GM18526 (cell line): ENCODE data around the gene IRGC.
A peak's percentile ranks its signal among the peaks of the same experiment; 100 is the strongest.

Experiments used
- POLR2A ChIP-seq: IDR thresholded peaks from 3 replicates; pipeline ENCODE4 v1.6.1; 2011; ENCODE audit not compliant: insufficient read length; ENCODE audit errors: extremely low read depth

Gene IRGC

GRCh38 chr19:43759515-43759914 is 43.6 kb downstream of the IRGC start:
- TF ChIP-seq POLR2A, result peak; percentile 1

DNA sequence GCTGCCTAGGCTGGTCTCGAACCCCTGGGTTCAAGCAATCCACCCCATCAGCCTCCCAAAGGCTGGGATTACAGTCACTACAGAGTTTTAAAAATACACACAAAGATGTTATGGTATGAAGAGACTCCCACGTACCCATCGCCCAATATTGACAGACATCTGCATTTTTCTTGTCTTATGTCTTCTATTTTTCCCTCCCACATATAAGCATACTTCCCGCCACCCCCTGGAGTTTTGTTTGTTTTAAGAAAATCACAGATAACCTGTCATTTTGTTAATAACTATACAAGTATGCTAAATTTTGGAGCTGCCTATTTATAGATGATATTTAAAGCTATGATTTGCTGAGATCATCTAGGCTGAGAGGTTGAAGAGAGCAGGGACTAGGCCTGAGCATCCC is 45.1 kb downstream of the IRGC start:
- no peak for TF ChIP-seq POLR2A

GRCh38 chr19:43762814-43763213 is 46.9 kb downstream of the IRGC start:
- no peak for TF ChIP-seq POLR2A

DNA sequence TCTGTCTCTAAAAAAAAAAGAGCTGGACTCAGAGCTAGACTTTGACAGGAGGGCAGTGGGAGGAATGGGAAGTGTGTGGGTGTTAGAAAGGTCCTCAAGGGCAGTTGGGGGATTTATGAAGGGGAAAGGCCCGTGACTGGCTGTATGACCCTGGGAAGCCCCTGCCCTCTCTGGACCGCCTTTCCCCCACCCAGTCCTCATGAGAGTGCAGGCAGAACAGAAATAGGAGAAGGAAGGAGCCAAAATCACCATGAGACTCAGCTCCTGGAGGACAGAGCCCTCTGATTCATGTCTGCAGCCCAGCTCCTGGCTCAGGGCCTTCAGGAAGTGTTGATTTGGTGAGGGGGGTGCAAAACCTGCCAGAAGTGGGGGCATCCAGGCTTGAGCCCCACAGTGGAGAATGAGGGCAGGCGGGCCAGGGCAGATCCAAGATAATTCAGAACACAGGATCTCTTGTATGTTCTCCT is 47.6 kb downstream of the IRGC start:
- TF ChIP-seq POLR2A, result peak; percentile 28

GRCh38 chr19:43765109-43765876 is 49.4 kb downstream of the IRGC start:
- TF ChIP-seq POLR2A, result no peak

DNA sequence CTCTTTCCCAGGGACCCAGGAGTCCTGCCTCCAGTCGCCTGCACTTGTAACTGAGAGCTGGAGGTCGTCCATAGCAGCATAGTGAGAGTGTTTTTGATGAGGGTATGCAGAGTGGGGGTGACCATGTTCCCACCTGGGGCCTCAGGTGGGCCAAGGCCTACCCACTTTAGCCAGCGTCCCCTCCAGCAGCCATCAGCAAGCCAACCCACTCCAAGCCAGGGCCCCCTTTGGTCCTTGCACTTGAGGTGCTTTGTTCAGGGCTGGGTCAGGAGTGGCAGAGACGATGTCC is 50.8 kb downstream of the IRGC start:
- no peak for TF ChIP-seq POLR2A

DNA sequence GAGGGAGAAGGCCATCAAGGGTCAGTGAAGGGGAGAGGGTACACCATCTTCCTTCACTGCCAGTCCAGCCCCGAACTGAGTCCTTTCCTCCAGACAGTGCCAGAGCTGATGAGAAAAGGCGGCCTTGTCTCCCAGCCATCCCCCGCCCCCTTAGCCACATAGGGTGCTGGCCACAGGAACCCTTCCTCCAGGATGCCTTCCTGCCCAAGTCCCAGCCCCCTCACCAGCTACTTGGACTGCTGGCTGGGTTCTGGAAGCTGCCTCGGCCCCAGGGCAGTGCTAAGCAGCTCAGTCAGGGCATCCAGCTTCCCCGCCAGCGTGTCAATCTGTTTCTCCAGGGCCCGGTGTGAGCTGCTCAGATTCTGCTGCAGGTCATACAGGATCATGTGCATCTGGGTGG is 51.4 kb downstream of the IRGC start:
- no peak for TF ChIP-seq POLR2A

DNA sequence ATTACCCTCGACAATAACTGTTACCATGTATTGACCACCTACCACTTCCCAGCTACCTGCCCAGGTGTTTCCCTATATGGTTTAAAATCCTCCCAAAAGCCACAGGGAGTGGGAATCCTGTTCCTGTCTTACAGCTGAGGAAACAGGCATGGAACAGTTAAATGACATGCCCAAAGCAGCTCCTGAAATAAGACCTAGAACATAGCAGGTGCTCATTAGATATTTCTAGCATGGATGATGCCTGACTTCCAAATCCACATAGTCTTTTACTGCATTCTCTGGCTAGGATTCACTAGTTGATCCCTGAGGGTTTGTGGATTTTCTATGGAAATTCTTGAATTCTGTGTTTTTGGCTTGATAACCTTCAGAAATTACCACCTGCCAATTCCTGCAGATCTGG is 51.9 kb downstream of the IRGC start:
- TF ChIP-seq POLR2A, result no peak

GRCh38 chr19:43768273-43769050 is 52.6 kb downstream of the IRGC start:
- TF ChIP-seq POLR2A, result no peak

DNA sequence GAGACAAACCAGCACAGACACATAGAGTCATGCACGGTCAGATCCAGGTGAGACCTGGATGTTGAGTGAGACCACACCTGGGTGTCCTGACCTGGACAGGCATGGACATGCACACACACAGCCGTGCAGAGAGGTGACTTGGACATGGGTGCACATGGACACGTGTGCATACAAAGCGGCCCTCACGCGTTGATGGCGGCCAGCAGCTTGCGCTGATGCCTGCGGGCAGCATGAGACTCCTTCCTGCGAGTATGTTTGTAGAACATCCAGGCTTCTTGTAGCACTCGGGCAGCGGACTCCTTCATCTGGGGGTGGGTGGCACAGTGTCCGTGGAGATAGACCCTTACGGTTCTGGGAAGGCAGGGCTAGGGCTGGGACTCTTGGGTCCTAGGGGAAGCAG is 53.4 kb downstream of the IRGC start:
- TF ChIP-seq POLR2A, result no peak
